GM08714 (cell line): Measurements from ENCODE around the gene CACNG3.
"Not testable (repeated sequence)": the region's sequence is repeated elsewhere in the genome, so short reads cannot be mapped to it uniquely, and the experiment has no call there.

Experiments used
- H3K4me3 ChIP-seq: fragments of 200-500 bp; sonication (Bioruptor generic); 2 replicates; pipeline ENCODE4 v1.5.1; 2014; ENCODE audit warnings: mild to moderate bottlenecking, low read length, inconsistent platforms
- ZNF274 ChIP-seq: IDR thresholded peaks from 2 replicates; pipeline ENCODE4 v1.6.1; 2012; ENCODE audit warnings: mild to moderate bottlenecking, low read depth, low read length

CACNG3 gene

DNA sequence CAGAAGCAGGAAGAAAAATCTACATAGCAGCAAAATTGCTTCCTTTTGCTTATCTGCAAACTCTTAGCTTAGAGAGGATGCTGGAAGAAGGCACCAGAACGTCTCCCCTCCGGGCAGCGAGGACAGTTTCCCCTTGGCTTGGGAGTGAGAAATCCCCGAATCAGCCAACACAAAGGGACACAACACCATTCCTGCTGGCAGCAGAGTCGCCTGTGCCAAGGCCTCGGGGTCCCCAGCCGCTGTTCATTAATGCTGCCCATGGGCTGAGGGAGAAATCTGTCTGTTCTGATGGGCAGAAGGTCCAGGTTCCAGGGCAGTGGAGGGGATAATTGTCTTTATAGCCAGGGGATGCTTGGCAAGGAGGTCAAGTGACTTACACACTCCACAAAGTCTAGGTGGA lies 38.0 kb downstream of the CACNG3 start:
- no peak for TF ChIP-seq ZNF274
- H3K4me3 ChIP-seq = no peak overlapping the region

DNA sequence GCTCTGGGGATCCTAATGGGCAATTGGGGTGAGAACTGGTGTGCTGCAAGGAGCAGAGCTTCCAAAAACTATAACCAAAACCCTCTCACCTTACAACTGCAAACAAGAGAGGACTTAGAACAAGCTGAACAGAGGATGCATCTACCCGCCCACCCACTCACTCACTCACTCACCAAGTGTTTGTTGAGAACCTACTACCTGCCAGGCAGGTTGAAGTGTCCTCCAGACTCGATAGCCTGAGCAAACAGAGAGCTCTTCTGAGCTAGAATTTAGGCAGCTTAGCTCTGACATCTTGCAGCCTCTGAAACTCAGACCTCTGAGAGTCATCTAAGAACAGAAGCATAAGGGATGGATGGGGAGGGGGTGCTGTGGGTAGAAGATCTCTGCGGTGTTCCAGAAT lies 41.2 kb downstream of the CACNG3 start:
- no peak for TF ChIP-seq ZNF274
- H3K4me3 ChIP-seq = no peak overlapping the region

GRCh38 chr16:24298548-24299167 lies 42.5 kb downstream of the CACNG3 start:
- no peak overlapping the region for H3K4me3 ChIP-seq
- TF ChIP-seq ZNF274 = no peak

DNA sequence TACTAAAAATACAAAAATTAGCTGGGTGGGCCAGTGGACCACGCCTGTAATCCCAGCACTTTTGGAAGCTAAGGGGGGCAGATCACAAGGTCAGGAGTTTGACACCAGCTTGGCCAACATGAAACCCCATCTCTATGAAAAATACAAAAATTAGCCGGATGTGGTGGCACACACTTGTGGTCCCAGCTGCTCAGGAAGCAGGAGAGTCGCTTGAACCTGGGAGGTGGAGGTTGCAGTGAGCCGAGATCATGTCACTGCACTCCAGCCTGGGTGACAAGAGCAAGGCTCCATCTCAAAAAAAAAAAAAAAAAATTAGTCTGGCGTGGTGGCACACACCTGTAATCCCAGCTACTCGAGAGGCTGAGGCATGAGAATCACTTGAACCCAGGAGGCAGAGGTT lies 44.6 kb downstream of the CACNG3 start:
- not testable (repeated sequence) for H3K4me3 ChIP-seq

DNA sequence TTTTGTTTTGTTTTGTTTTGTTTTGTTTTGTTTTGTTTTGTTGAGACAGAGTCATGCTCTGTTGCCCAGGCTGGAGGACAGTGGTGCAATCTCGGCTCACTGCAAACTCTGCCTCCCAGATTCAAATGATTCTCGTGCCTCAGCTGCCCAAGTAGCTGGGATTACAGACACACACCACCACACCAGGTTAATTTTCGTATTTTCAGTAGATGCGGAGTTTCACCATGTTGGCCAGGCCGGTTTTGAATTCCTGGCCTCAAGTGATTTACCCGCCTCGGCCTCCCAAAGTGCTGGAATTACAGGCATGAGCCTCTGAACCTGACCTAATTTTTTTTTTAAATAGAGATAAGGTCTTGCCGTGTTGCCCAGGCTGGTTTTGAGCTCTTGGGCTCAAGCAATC lies 46.5 kb downstream of the CACNG3 start:
- TF ChIP-seq ZNF274 = no peak
- H3K4me3 ChIP-seq = no peak overlapping the region

DNA sequence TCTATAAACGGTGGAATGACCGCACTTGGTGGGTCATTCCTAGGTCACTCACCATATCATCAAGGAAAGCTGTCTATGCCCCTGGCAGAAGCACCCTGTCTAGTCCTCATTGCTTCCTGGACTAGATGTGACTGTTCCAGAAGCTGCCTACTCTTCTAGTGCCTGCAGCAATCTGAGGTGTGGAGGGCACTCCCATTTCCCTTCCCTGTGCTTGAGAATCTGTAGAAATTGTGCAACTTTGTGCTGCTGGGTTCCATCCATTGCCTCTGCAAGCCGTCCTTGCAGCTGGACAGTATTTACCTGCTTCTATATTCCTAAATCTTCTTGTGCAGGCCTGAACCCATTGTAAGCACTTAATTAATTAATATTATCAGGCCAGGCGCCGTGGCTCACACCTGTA lies 52.1 kb downstream of the CACNG3 start:
- TF ChIP-seq ZNF274 = no peak

GRCh38 chr16:24309258-24310142 lies 53.4 kb downstream of the CACNG3 start:
- no peak for TF ChIP-seq ZNF274
- H3K4me3 ChIP-seq = no peak overlapping the region

More for the DNA sequence above, 52.1 kb downstream of the CACNG3 start:
- no peak overlapping the region for H3K4me3 ChIP-seq

- TF ChIP-seq ZNF274 = no peak
These were observed 59.2 kb downstream of the CACNG3 start for GRCh38 chr16:24315343-24315742.

DNA sequence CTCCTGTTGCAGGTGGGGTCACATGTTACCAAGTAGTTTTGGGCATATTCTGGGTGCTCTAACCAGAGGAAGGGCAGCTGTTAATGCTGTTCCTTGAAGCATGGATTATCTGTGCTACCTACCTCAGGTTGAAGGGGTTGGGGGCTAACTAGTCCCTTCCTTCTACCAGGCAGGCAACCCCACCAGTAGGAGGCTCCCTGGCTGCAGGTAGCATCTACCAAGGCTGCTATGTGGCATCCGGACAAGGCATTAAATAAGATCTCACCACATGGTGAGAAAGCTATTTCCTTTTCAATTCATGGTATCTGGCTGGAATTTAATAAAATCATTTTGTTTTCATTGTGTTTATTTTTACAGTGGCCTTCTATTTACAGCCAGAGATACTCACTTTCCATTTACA lies 62.5 kb downstream of the CACNG3 start:
- no peak overlapping the region for H3K4me3 ChIP-seq
- TF ChIP-seq ZNF274 = no peak

More at GRCh38 chr16:24315343-24315742, 59.2 kb downstream of the CACNG3 start:
- no peak overlapping the region for H3K4me3 ChIP-seq

DNA sequence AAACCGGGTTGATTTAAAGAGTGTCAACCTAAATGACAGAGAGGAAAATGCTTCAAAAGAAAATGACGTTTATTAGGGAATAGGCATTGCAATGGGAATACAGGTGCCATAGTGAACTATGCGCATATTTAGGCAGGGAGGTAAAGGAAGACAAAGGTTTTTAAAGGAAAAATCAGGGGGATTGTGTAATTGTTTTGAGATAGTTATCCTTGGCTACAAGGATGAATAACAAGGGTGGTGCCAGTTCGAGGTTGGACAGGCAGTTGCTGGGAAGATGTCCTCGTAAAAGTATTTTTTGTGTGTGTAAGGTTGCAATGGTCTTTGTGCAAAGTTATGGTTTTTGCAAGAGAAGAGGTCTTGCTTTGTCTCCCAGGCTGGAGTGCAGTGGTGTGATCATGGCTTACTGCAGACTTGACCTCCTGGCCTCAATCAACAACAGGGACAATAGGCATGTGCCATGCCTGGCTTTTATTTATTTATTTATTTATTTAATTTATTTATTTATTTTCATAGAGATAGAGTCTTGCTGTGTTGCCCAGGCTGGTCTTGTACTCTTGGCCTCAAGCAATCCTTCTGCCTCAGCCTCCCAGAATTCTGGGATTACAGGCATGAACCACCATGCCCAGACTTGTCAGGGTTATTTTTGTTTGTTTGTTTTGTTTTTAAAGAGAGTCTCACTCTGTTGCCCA lies 63.1 kb downstream of the CACNG3 start:
- TF ChIP-seq ZNF274 = no peak
- H3K4me3 ChIP-seq = no peak overlapping the region

DNA sequence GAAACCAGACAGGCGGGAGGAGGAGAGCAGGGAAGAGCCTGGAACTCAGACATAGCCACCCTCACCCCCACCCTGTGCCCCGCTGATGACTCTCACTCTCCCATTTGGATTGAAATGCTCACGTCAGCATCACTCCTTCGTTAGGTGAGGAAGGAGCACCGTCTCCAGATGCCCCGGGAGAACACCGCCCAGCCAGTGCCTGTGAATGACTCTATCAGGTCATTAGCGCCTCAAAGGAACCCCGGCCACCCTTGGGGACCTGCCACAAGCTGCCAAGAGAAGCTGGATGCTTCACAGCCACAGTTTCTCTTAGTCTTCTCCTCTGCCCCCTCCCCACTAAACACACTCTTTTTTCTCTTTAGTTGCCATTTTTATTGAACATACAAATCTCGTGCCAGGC lies 66.0 kb downstream of the CACNG3 start:
- H3K4me3 ChIP-seq = no peak overlapping the region
- TF ChIP-seq ZNF274 = no peak

- no peak overlapping the region for H3K4me3 ChIP-seq
- TF ChIP-seq ZNF274 = no peak
These were observed 68.3 kb downstream of the CACNG3 start for GRCh38 chr16:24324421-24324820.

GRCh38 chr16:24328835-24329452 lies 72.8 kb downstream of the CACNG3 start:
- no peak for TF ChIP-seq ZNF274
- no peak overlapping the region for H3K4me3 ChIP-seq

DNA sequence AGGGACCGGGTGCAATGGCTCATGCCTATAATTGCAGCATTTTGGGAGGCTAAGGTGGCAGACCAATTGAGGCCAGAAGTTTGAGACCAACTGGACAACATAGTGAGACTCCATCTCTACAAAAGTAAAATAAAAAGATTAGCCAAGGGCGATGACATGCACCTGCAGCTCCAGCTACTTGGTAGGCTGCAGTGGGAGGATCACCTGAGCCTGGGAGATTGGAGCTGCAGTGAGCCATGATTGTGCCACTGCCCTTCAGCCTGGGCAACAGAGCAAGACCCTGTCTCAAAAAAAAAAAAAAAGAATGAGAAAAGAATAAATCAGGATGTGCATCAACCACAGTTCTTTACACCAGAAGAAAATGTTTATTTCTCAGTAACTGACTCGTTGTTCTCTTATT lies 76.0 kb downstream of the CACNG3 start:
- no peak for TF ChIP-seq ZNF274

More for the DNA sequence above, 76.0 kb downstream of the CACNG3 start:
- no peak overlapping the region for H3K4me3 ChIP-seq
